Endothelial cell of umbilical vein (primary cell): ENCODE results near the gene SPATA32. TPM values are rescaled to one million over a fixed set of nuclear protein-coding genes. Genes with fewer than 3 reads are reported as not detected.

Experiments used
- BruUV-seq: library from RNA; stranded (reverse); fragments of 400-500 nt; replicated peaks from 2 replicates; lab custom pipeline; 2021; lab: Mats Ljungman, UMichigan
- CTCF ChIA-PET: fragments of 300-600, 350-600 bp; sonication (Branson Sonifier 250); formaldehyde crosslinking; loops from one replicate; lab custom pipeline; 2021; ENCODE audit warnings: antibody characterized with exemption, inconsistent platforms; lab: Charles Lee
- POLR2A ChIA-PET: fragments of 300-600, 350-600 bp; sonication (Branson Sonifier 250); formaldehyde crosslinking; loops from one replicate; lab custom pipeline; 2021; ENCODE audit warnings: antibody characterized with exemption, inconsistent platforms; lab: Charles Lee
- DNase-seq: peaks from one replicate; pipeline ENCODE4 v3.0.0-alpha.2; 2011; ENCODE audit warnings: low read depth, low spot score
- FAIRE-seq: peaks from 2 replicates; lab custom pipeline; 2011; peaks lifted over from hg19 to GRCh38; lab: Jason Lieb, UNC
- H2AFZ ChIP-seq: 2 replicates; pipeline ENCODE4 v1.6.0; 2012; ENCODE audit warnings: low read depth, low read length, control low read depth, inconsistent platforms
- H3K27ac ChIP-seq: 2 replicates; pipeline ENCODE4 v1.5.1; 2011; ENCODE audit warnings: low read depth, mild to moderate bottlenecking, control low read depth, low read length, moderate library complexity; ENCODE audit not compliant: insufficient read depth
- H3K27me3 ChIP-seq, 2 experiments: 2 replicates each; pipeline versions ENCODE4 v1.6.0 to v1.6.1; 2011; ENCODE audit warnings: low read length in 2 of 2, mixed read lengths in 1 of 2; ENCODE audit not compliant: control insufficient read depth in 2 of 2, insufficient read depth in 2 of 2
- H3K36me3 ChIP-seq, 2 experiments: 2 replicates in 1 of 2; 3 replicates in 1 of 2; pipeline ENCODE4 v1.5.1; 2011; ENCODE audit warnings: low read length in 2 of 2, mild to moderate bottlenecking in 1 of 2, moderate library complexity in 1 of 2; ENCODE audit not compliant: control insufficient read depth in 2 of 2, insufficient read depth in 2 of 2; ENCODE audit errors: extremely low read depth in 1 of 2
- H3K4me1 ChIP-seq: 3 replicates; pipeline ENCODE4 v1.5.1; 2011; ENCODE audit warnings: mild to moderate bottlenecking, low read length; ENCODE audit not compliant: control insufficient read depth, insufficient read depth; ENCODE audit errors: extremely low read depth
- H3K4me2 ChIP-seq: 2 replicates; pipeline ENCODE4 v1.6.1; 2011; ENCODE audit warnings: low read length, control low read depth, mixed read lengths; ENCODE audit not compliant: insufficient read depth
- H3K4me3 ChIP-seq, 3 experiments: fragments of 200-600 bp in 1 of 3; sonication (generic), shearing (Covaris generic) in 1 of 3; replicated peaks in 1 of 3; 2 replicates each; pipeline ENCODE4 v1.5.1; 2011 to 2016; ENCODE audit warnings: control low read depth in 3 of 3, low read length in 3 of 3, mild to moderate bottlenecking in 2 of 3, inconsistent platforms in 1 of 3, low read depth in 1 of 3, moderate library complexity in 1 of 3; ENCODE audit not compliant: insufficient read depth in 1 of 3
- H3K79me2 ChIP-seq: 2 replicates; pipeline ENCODE4 v1.6.0; 2012; ENCODE audit warnings: low read length, inconsistent platforms; ENCODE audit not compliant: control insufficient read depth, insufficient read depth
- H3K9ac ChIP-seq: replicated peaks from 2 replicates; pipeline ENCODE3; 2011; ENCODE audit warnings: low read length, control low read depth; ENCODE audit not compliant: insufficient read depth; ENCODE audit errors: extremely low read depth
- H3K9me1 ChIP-seq: replicated peaks from 3 replicates; pipeline ENCODE4 v1.6.0; 2011; ENCODE audit warnings: mild to moderate bottlenecking, low read length; ENCODE audit not compliant: control insufficient read depth, insufficient read depth; ENCODE audit errors: extremely low read depth
- H3K9me3 ChIP-seq: replicated peaks from 2 replicates; pipeline ENCODE4 v1.5.1; 2012; ENCODE audit warnings: low read length, inconsistent platforms; ENCODE audit not compliant: control insufficient read depth, insufficient read depth
- H4K20me1 ChIP-seq: replicated peaks from 2 replicates; pipeline ENCODE3; 2011; ENCODE audit warnings: mild to moderate bottlenecking, low read length; ENCODE audit not compliant: control insufficient read depth, insufficient read depth; ENCODE audit errors: extremely low read depth
- EZH2 ChIP-seq: IDR thresholded peaks from 2 replicates; pipeline ENCODE4 v1.6.1; 2012; ENCODE audit warnings: borderline replicate concordance, low read depth, mild to moderate bottlenecking, moderate library complexity, low read length, inconsistent platforms; ENCODE audit not compliant: severe bottlenecking
- FOS ChIP-seq: IDR thresholded peaks from 2 replicates; pipeline ENCODE4 v1.6.1; 2011; ENCODE audit warnings: mild to moderate bottlenecking, low read length, moderate library complexity, borderline replicate concordance; ENCODE audit not compliant: insufficient read depth
- JUN ChIP-seq: IDR thresholded peaks from 2 replicates; pipeline ENCODE4 v1.6.1; 2011; ENCODE audit warnings: borderline replicate concordance, low read depth; ENCODE audit not compliant: insufficient read length, insufficient read depth
- MYC ChIP-seq: IDR thresholded peaks from one replicate; pipeline ENCODE4 v1.6.1; 2011; ENCODE audit warnings: mild to moderate bottlenecking, low read depth, low read length
- POLR2A ChIP-seq: IDR thresholded peaks from 2 replicates; pipeline ENCODE4 v1.6.1; 2012; ENCODE audit warnings: low read depth, mild to moderate bottlenecking, control low read depth, low read length
- POLR2AphosphoS5 ChIP-seq: IDR thresholded peaks from 2 replicates; pipeline ENCODE4 v1.6.1; 2012; ENCODE audit warnings: low read depth, mild to moderate bottlenecking, control low read depth, low read length, moderate library complexity; ENCODE audit not compliant: insufficient read depth
- dilution Hi-C: fragments of 300-500 bp; cut with MboI; formaldehyde crosslinking; loops from one replicate; pipeline ENCODE4 v1.15.0; 2019; ENCODE audit warnings: low sequenced_read_pairs; ENCODE audit not compliant: extremely low pct_ligation_motif_present
- intact Hi-C: fragments of 100-400 bp; cut with micrococcal nuclease; formaldehyde crosslinking; loops from one replicate; pipeline ENCODE4 v1.10.0; 2022
- polyA plus RNA-seq, 4 experiments: library from polyadenylated mRNA; depleted of rRNA in 3 of 4; stranded (reverse) in 3 of 4; unstranded in 1 of 4; fragments of >200 nt; gene quantifications; 2 replicates each; pipeline versions ENCODE4 v1.2.1 to v1.2.3, GENCODE V29; 2011 to 2012; ENCODE audit warnings: missing spikeins in 1 of 4
- total RNA-seq: library from RNA; stranded (reverse); gene quantifications from 2 replicates; pipeline ENCODE4 v1.2.3, GENCODE V29; 2021
- TF ChIP-seq, protein P1 (sequence below): IDR thresholded peaks from 2 replicates; pipeline ENCODE4 v1.6.1; 2011; ENCODE audit not compliant: insufficient read depth, insufficient read length
- TF ChIP-seq, protein P2 (sequence below), 2 donors: IDR thresholded peaks; 1 replicate in 1 of 2; 2 replicates in 1 of 2; pipeline ENCODE4 v1.5.1; 2011; ENCODE audit warnings: low read length in 2 of 2, mild to moderate bottlenecking in 2 of 2, moderate library complexity in 2 of 2, control low read depth in 1 of 2, inconsistent platforms in 1 of 2, low read depth in 1 of 2; ENCODE audit not compliant: insufficient read depth in 1 of 2; ENCODE audit errors: extremely low read depth in 1 of 2

SPATA32 gene
- total and polyA plus RNA-seq, 2 donors (not counting 3 experiments of a cell fraction or from before 2014, with no cell fraction given): not detected

DNA sequence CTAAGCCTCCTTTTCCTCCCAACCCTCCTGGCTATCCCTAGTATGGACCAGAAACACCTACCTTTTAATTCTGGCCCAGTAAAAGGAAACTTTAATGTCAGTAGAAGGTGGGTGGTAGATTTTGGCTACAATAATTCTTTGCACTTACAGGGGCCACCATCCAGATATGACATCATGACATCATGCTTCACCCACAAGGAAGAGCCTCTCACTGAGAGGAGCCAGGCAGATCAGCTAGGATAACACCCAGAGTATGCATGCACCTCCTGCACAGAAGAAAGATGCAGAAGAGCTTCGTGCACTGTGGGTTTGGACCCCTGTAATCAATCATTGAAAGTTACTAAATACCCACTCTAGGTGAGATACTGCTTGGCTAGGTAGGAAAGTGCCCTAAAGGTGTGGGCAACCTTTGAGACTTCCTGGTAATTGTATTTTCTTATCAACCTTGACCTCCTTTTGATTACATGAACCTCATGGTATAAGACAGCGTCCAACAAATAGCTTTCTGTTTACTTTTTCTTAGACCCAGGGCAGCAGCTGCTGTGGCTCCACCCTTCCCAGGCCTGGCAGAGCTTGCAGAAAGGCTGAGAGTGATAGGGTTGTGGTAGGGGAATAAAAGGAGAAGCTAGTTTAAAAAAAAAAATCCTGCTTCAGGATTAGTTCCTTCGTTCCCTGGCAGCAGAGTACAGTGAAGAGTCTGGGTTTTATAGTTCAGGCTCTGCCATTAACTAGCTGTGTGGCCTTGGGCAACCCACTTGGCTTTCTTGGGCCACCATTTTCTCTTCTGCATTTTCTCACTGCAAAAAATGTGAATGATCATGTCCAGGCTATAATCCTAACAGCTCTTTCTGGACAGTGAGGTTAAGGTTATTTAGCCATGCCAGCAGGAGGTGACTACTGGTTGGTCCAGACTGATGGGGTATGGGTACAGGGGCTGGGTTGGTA lies 48.8 kb upstream of the SPATA32 start:
- Histone ChIP-seq H2AFZ (no peak overlapping the region), H3K79me2 (peaks cover 83% of the 10 kb centered on the region), H3K4me2 (no peak overlapping the region), H3K9me3 (no peaks in the 10 kb centered on the region), H3K27me3 (no peaks in the 10 kb centered on the region), H3K4me1 (peaks cover 41% of the 10 kb centered on the region), H3K4me3 (no peak overlapping the region), H3K36me3 (peaks cover 0 to 7% of the 10 kb centered on the region in 2 experiments), H3K9ac (no peak overlapping the region), H3K27ac (no peak overlapping the region), H3K9me1 (no peaks in the 10 kb centered on the region), H4K20me1 (no peaks in the 10 kb centered on the region)
- no peak for FAIRE-seq
- BruUV-seq: no TSS peak
- CTCF ChIA-PET: interaction anchor here (1.2 to 3.2 kb wide), 5 partner anchors 8 to 39 kb away, joined by 4 to 47 read pairs (median 5); no protein-coding TSS in a partner anchor
- TF ChIP-seq, protein P1, sequence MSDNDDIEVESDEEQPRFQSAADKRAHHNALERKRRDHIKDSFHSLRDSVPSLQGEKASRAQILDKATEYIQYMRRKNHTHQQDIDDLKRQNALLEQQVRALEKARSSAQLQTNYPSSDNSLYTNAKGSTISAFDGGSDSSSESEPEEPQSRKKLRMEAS: no peak
- POLR2A ChIA-PET: no interaction called here
- DNase-seq: no peak
- intact Hi-C loops: no loop called here
- dilution Hi-C loops: no loop called here

GRCh38 chr17:45309400-45309799 lies 47.5 kb upstream of the SPATA32 start:
- Histone ChIP-seq H4K20me1 (no peaks in the 10 kb centered on the region), H3K36me3 (peaks cover 0 to 7% of the 10 kb centered on the region in 2 experiments), H3K27ac (no peak overlapping the region), H3K4me3 (no peak overlapping the region), H3K9me1 (no peaks in the 10 kb centered on the region), H3K4me1 (peaks cover 28% of the 10 kb centered on the region), H3K9ac (no peak overlapping the region), H3K79me2 (peaks cover 82% of the 10 kb centered on the region), H3K9me3 (no peaks in the 10 kb centered on the region), H3K27me3 (no peaks in the 10 kb centered on the region), H2AFZ (no peak overlapping the region), H3K4me2 (no peak overlapping the region)
- ChIA-PET POLR2A (interaction anchor here (1.1 kb wide), 1 partner anchor 29 kb away, joined by 3 read pairs; no protein-coding TSS in a partner anchor), CTCF (interaction anchor here (4.2 kb wide), 1 partner anchor 33 kb away, joined by 27 read pairs; no protein-coding TSS in a partner anchor)
- dilution Hi-C loops: no loop called here
- intact Hi-C loops: no loop called here
- no TSS peak for BruUV-seq
- DNase-seq: no peak
- FAIRE-seq: no peak
- TF ChIP-seq EZH2: no peak
- no peak for TF ChIP-seq POLR2AphosphoS5
- TF ChIP-seq, protein P2, sequence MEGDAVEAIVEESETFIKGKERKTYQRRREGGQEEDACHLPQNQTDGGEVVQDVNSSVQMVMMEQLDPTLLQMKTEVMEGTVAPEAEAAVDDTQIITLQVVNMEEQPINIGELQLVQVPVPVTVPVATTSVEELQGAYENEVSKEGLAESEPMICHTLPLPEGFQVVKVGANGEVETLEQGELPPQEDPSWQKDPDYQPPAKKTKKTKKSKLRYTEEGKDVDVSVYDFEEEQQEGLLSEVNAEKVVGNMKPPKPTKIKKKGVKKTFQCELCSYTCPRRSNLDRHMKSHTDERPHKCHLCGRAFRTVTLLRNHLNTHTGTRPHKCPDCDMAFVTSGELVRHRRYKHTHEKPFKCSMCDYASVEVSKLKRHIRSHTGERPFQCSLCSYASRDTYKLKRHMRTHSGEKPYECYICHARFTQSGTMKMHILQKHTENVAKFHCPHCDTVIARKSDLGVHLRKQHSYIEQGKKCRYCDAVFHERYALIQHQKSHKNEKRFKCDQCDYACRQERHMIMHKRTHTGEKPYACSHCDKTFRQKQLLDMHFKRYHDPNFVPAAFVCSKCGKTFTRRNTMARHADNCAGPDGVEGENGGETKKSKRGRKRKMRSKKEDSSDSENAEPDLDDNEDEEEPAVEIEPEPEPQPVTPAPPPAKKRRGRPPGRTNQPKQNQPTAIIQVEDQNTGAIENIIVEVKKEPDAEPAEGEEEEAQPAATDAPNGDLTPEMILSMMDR (IDR thresholded peaks at IDR 0.05; ENCODE audit: extremely low read depth in 1 of 2, insufficient read depth in 1 of 2, low read depth in 1 of 2, low read length in 2 of 2): no peak
- TF ChIP-seq FOS: no peak
- TF ChIP-seq JUN: no peak
- TF ChIP-seq, protein P1: no peak
- TF ChIP-seq MYC: no peak
- no peak for TF ChIP-seq POLR2A
